ENCODE measurements around the gene RNF166.

The RNF166 gene

DNA sequence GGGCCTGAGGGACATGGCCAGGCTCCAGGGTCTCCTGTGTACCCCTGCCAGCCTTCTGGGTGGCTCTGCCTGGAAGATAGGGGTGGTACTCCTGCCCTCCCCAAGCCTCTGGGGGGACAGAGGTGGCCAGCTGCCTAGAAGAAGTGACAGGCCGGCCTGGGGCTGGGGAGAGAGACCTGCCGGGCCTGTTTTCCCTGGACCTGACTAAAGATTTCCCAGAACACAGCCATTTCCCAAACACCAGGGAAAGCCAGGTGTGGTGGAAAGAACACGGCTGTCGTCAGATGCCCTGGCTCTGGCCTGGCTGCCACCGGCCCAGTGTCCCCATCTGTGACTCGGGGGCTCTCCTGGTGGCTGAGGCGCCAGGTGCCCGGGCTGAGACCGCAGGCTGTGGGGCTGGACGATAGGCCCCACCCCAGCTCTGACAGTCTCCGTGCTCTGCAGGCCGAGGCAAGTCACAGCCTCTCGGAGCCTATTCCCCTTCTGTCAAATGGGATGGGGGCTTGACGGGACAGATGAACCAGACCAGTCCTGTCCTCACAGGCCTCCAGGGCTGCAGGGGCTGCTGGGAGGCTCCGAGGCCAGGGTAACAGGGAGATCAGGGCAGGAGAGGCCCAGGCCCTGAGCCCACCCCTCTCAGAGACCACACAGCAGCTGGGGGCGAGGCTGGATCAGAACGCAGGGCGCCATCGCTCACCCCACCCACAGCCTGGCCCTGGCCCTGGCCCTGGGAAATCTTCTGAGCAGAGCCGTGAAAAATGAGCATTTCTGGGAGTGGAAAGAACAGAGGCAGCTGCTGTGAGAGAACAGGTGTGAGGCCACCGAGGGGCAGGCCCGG is 33.1 kb upstream of the RNF166 start:
- DNase-seq (ENCODE audit: low read depth), result no peak

DNA sequence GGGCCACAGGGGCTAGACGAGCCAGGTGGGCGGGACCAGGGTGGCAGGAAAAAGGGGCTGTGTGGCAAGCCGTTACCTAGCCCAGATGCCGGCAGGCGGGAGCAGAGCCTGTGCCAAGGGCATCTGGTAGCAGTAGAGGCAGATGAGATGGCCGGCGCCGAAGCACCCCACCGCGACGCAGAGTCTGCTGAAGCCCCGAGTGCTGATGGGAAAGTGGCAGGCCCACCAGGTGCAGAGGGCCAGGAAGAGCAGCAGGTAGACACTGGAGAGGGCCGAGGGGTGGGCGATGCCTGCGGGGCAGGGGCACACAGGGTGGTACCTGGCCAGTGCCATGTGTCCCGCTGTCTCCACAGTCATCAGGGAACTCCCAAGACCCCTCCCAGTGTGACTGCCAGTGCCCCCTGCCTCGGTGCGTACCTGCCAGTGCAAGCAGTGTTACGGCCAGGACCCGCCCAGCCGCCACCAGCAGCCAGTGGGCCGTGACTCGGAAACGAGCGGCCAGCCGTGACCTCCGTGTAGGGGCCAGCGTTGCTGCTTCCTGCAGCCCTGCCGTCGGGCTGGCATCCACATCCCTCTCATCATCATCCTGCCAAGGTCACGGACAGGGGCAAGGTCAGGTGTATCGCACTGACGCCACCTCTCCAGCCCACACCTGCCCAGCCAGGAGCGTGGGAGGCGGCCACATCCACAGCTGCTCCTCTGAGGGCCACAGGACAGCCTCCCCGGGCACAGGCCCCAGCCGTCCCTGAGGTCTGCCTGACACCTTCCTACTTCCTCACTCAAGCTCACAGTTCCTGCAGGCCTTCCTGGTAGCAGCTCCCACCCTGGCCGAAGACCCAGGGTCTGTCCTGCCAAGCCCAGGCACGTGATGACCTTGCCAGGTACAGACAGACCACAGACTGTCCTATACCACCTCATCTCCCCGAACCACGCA is 32.2 kb upstream of the RNF166 start:
- DNase-seq (ENCODE audit: low read depth), result no peak

DNA sequence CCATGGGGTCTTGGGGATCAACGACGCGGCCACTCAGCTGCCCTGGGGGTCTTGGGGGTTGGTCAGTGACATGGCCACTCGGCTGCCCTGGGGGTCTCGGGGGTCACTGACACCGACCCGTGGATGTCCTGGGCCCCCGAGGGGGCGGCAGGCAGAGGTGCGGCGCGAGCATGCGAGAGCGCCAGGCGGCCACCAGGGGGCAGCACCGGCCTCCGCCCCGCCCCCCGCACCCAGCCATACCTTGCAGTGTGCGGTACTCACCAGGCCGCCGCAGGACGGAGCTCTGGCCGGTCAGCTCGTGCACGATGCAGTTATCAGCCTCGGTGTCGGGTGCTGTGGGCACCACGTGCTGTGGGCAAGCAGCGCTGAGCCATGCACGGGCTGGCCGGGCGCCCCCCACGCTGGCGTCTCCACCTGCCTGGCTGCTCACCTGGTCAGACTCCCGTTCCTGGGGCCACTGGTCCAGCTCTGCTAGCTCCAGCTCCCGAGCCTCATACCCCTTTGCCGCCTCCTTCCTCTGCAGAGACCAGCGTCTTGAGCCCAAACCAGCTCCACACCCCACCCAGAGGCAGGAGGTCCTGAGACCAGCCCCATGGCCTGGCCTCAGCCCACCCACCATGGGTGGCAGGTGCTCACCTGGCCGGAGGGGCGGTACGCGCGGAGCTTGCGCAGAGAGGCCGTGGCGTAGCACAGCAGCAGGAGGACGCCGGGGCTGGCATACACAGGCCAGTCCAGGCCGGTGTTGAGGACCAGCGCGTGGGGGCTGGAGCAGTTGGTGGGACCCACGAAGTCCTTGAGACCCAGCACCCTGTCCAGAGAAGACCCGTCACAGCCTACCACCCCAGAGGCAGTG is 31.3 kb upstream of the RNF166 start:
- DNase-seq (ENCODE audit: low read depth), result peak; percentile 38

DNA sequence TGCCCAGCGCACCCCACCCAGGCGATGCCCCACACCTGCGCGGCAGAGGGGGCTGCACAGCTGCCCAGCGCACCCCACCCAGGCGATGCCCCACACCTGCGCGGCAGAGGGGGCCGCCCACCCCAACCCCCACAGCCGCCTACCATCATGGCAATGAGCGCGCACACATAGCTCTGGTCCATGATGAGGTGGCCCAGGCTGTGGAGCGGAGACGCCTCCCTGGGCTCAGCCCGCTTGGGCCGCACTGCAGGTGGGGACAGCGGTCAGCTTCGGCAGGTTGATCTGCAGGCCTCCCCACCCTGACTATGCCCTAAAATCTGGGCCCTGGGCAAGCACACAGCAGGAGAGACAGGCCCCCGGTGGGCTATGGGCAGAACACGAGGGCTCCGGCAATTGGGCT is 30.3 kb upstream of the RNF166 start:
- DNase-seq (ENCODE audit: low read depth), result no peak

DNA sequence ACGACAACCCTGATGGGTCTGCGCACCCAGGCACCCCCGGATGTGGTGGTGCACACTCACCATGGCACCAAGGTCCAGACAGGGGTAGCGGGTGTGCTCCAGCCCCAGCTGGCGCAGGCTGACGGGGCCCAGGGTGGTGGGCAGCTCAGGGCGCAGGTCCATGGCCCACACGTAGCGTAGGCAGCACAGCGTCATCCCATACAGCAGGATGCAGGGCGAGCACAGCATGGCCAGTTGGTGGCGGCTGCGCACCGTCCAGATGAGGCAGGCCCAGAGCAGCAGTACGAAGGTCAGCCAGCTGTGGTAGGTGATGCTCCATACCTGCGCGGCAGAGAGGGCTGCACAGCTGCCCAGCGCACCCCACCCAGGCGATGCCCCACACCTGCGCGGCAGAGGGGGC is 29.9 kb upstream of the RNF166 start:
- DNase-seq (ENCODE audit: low read depth), result no peak

DNA sequence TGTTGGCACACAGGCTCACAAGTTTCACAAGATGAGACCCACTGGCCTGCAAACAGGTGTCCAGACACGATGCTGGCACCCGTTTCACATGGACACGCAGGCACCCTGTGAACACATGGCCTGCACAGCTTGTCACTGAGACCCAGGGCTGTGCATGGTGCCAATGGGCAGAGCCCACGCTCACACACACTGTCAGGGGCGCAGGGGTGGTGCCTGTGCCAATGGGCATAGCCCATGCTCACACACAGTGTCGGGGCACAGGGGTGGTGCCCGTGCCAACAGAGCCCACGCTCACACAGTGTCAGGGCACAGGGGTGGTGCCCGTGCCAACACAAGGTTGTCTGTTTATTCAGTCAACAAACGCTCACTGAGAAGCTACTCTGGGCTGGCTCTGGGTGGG is 29.4 kb upstream of the RNF166 start:
- DNase-seq (ENCODE audit: low read depth), result no peak

DNA sequence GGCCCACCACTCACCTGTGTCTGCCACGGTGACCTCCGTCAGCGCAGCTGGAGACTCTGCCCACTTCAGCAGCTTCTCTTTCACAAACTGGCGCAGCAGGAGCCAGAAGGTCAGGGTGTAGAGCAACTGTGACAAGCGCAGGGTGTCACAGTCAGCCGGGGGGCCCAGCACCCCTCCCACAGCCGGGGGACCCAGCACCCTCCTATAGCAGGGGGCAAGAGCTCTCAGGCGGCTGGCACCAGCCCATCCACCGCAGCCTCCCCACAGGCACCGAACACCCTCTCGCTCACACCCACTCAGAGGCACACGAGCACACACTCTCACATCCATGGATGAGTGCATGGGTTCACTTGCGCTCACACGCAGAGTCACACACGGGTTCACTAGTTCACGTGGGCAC is 28.9 kb upstream of the RNF166 start:
- DNase-seq (ENCODE audit: low read depth), result no peak

DNA sequence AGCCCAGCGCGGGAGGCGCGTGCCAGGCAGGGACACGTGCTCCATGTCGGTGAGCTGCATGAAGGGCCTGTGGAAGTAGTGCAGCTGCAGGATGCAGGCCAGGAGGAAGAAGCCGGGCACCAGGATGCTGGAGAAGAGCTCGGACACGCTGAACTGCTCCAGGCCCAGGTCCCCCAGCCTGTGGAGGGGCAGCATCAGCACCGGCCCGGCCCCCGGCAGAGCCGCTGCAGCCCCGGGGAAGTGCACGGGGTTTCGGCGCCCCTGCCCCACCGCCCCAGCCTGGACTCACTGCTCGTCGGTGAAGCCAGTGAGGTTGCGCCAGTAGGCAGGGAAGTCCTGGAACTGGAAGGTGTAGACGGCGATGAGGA is 28.1 kb upstream of the RNF166 start:
- DNase-seq (ENCODE audit: low read depth), result no peak

DNA sequence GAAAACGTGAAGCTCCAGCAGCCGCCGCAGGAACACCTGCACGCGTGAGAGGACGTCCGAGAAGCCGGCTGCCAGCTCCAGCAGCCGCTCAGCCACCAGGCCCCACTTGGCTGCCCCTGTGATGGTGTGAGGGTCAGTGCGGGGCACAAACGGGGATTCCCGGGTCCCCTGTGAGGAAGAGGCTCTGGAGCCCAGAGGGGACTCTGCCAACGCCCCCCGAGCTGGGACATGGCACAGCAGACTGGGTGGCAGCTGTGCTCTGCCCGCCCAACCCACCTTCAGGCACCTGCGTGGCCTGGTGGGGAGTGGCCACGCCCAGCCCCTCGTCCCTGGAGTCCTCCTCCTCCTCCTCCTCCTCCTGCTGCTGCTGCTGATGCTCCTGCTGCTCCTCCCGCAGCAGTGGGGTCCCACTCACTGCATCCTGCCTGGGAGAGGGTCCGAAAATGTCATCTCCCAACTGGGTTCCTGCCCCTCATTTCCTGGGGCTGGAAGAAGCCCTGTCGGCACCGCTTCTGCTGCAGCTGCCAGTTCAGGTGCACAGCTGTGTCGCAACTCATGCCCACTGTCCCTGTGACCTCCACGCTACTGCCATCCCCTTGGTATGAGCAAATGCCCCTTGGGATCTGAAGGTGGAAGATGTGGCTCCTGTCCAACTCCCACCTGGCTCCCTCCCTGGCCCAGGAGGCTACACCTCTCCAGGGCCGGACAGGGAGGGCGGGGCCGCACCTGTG is 27.6 kb upstream of the RNF166 start:
- no peak for DNase-seq (ENCODE audit: low read depth)

DNA sequence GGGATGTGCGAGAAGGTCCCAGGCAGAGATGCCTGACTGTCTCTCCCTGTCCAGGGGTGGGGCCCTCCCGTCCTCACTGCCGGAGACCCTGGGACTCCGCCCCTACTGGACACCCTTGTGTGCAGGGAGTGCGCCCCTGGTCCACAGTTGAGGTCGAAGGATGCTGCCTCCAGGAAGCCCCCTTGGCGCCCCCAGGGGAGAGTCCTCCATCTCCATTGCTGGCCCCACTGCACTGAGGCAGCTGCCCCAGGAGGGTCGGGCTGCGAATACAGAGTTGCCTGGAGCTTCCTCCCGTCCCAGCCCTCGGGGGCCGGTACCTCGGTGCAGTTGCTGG is 26.7 kb upstream of the RNF166 start:
- DNase-seq (ENCODE audit: low read depth), result no peak

DNA sequence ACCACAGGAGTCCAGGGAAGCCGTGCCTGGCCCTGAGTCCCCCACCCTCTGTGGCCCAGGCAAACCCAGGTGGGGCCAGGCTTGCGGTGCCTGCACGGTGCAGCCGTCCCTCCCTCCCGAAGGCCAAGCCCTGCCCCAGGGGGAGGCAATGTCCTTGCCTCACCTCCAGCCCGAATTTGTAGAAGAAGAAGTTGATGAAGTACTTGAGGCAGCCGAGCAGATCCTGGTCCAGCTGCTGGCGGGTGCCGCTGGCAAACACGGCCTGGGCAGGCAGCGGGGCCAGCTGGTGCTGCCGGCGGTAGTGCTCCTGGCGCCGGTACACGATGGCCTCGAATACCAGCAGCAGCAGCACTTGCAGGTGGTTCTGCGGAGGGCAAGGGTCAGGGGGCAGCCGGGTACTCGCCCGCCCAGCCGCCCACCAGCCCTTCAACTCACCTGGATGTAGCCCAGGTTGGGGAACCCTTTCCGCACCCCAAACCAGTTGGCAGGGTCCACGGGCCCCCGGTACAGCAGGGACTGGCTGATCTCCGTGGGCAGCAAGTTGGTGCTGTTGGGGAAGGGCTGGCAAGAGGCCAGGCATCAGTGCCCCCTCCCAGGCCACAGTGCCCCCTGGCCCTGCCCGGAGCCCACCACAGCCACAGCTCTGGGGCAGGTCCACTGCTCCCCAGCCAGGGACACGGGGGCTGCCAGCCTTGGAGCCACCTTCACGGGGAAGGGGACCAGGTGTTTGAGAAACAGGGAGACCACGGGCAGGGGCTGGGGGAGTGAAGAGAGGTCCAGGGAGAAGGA is 26.2 kb upstream of the RNF166 start:
- DNase-seq (ENCODE audit: low read depth), result no peak

DNA sequence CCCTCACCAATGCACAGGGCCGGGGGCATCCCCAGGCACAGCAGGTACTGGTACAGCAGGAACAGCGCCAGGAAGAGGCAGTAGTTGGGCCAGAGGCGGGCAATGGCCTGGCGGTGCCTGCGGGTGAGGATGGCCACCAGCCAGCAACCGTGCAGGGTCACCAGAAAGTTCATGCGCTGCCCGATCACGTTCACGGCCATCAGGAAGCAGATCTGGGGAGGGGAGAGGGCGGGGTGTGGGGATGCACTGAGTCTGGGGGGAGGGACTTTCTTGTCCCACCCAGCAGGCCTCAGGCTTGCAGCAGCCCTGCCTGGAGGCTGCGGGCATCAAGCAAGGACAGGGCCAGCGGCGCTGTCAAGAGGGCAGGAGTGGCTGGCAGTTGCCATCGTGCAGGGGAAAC is 25.5 kb upstream of the RNF166 start:
- no peak for DNase-seq (ENCODE audit: low read depth)

DNA sequence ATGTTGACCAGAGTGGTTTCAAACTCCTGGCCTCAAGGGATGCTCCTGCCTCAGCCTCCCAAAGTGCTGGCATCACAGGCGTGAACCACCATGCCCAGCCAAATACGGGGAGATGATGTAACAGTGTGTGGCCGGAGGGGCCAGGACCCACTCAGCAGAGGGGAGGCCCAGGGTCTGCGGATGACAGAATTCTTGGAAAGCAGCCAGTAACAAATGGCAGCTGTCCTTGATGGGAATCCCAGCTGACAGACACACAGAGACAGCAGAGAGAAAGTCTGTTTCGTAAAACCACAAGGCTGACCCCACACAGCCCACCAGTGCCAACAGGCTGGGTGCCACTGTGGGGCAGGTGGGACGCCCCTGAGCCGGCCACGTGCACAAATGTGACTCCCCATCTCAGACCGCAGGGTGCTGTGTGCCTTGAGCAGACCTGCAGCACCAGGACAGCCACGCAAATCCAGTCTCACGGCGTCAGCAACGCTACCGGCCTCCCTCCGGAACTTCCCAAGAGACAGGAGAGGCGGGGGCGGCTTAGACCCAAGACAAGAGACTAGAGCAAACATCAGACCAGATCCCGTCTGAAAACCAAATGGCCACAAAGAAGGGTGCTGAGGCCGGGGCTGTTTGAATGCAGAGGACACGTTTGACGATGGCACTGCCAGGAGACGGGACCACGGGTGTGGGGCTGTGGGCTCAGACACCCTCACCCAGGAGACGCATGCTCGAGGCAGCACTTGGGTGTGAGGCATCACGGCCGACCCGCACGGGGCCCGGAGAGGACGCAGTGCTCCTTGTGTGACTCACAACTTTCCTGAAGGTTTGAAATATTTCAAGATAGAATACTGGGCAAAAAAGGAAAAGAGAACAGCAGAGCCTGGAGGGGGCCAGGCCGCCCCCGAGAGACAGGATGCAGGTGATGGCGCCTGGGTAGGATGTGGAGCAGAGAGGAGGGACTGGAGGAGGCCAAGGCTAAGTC is 24.7 kb upstream of the RNF166 start:
- DNase-seq (ENCODE audit: low read depth), result no peak

DNA sequence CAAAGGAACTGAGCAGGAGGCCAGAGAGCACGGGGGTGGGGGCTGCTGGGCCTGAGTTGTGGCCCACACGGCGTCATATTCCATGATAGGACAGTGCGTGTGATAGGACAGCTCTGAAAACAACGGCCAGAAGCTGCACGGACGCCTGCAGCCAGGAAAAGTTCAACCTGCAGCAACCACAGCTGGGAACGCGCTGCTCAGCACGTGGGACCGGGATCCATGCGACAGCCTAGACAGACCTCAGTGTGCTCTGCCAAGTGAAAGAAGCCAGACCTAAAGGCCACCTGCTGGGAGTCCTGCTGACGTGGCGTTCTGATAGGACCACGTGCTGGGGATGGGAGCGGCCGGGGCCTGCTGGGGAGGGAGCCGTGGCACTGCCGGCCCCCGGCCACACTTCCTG is 21.7 kb upstream of the RNF166 start:
- DNase-seq (ENCODE audit: low read depth), result no peak

DNA sequence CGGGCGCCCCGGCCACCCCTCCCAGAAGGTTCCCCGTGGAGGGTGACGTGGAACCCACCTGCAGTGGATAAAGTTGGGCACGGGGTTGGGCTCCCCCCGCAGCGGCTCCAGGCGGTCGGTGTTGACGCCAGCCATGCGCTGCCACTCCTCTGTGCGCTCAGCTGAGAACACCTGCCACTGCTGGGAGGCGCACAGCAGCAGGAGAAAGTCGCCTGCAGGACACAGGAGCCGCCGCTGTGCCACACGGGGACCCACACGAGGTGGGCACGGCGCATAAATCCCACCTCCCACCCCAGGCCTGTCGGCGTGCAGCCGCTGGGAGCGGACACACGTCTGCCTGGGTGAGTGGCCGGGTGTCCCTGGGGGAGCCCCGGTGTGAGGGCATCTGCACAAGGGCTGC is 20.8 kb upstream of the RNF166 start:
- no peak for DNase-seq (ENCODE audit: low read depth)

DNA sequence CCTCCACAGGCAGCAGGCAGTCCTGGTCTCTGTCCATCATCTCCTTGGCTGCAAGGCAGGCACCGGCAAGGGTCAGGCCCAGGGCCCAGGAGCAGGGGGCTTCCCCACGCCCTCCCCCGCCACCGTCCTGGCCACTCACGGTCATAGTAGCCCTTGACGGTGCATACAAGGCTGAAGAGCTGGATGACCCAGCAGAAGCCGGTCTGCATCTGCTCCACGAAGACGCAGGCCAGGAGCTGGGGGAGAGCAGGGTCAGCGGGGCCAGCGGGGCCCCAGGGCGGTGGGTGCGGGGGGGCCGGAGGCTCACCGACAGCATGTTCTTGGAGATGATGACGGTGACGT is 20.2 kb upstream of the RNF166 start:
- no peak for DNase-seq (ENCODE audit: low read depth)

DNA sequence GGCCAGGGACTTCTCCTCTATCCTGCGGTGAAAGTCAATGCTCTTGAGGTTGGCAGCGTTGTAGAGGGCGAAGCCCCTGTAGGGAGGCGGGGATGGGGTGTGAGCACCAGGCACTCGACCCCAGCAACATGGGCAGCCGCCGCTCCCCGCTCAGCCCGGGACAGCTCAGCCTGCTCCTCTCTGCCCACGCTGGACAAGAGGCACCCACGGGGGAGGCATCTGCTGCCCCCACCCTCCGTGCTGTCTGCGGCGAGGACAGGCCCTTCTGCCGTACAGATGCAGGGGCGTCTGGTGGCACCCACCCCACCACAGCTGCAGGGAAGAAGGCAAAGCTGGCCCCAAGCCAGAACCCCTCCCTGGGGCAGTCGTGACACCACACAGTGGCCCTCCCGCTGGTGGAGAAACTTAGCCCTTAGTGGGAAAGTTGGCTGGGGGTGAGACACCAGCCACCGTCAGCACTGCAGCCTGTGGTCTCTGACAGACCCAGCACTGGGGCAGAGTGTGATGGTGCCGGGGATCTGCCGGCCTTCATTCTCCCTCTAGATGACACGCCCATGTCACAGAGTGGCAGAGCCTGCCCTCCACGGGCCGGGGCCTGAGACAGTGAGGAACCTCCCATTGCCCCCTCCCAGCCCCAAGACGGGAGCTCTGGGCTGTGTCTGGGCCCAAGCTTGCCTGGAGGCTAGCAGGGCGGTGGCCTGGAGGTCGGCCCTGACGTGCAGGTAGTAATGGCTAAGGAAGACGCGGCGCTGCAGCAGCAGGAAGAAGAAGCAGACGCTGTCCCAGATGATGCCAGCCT is 19.6 kb upstream of the RNF166 start:
- no peak for DNase-seq (ENCODE audit: low read depth)

DNA sequence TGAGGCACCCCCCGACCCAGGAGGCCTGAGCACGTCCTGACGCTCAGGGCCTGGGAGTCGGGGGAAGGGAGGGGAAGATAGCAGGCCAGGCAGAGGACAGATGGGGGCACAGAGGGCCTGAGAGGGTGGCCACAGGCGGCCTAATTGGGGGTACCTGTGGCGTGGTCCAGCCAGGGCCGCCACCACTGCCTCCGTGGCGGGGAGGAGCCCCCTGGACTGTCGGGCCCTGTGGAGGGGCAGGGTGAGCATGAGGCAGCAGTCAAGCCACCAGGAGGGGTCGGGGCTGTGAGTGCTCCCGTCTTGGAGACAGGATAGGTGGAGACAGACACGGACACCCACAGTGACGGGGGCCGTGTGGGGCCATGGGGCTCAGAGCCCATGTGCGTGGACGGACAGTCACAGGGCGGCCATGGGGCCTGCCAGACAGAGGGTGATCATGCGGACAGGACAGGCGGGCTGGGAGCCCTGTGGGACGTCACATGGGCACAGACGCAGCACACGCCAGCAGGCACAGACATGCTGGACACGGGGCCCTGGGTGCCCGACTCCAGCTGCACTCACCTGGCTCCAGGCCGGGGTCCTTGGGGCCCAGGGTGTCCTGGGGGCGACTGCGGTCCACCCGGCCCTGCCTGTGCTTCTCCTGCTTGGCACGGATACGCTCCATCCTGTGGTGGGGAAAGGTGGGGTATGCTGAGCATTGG is 18.8 kb upstream of the RNF166 start:
- DNase-seq (ENCODE audit: low read depth), result no peak
